Astrocyte (in vitro differentiated cells and primary cell): Measurements from ENCODE around the gene SSR4. TPM values are rescaled to one million over a fixed set of nuclear protein-coding genes. Genes with fewer than 3 reads are reported as not detected.

ENCODE experiments used
- DNase-seq: peaks from one replicate; pipeline ENCODE4 v3.0.0-alpha.2; 2010; ENCODE audit warnings: low read depth
- FAIRE-seq: peaks from 2 replicates; lab custom pipeline; 2011; peaks lifted over from hg19 to GRCh38; lab: Jason Lieb, UNC
- H2AFZ ChIP-seq: 2 replicates; pipeline ENCODE4 v1.6.0; 2012; ENCODE audit warnings: low read depth, low read length, inconsistent platforms
- H3K27ac ChIP-seq: 2 replicates; pipeline ENCODE4 v1.5.1; 2011; ENCODE audit warnings: low read depth, low read length, inconsistent platforms
- H3K27me3 ChIP-seq: 2 replicates; pipeline ENCODE4 v1.6.0; 2011; ENCODE audit warnings: low read length, inconsistent platforms; ENCODE audit not compliant: insufficient read depth
- H3K36me3 ChIP-seq: 2 replicates; pipeline ENCODE4 v1.5.1; 2011; ENCODE audit warnings: low read length, inconsistent platforms; ENCODE audit not compliant: insufficient read depth
- H3K4me1 ChIP-seq: 2 replicates; pipeline ENCODE4 v1.5.1; 2011; ENCODE audit warnings: low read length, inconsistent platforms; ENCODE audit not compliant: insufficient read depth
- H3K4me2 ChIP-seq: 2 replicates; pipeline ENCODE4 v1.6.0; 2012; ENCODE audit warnings: low read length, inconsistent platforms
- H3K4me3 ChIP-seq: 2 replicates; pipeline ENCODE4 v1.5.1; 2011; ENCODE audit warnings: low read depth, mild to moderate bottlenecking, low read length, inconsistent platforms; ENCODE audit not compliant: insufficient read depth
- H3K79me2 ChIP-seq: 2 replicates; pipeline ENCODE4 v1.6.0; 2012; ENCODE audit warnings: mild to moderate bottlenecking, low read length, inconsistent platforms; ENCODE audit not compliant: insufficient read depth
- H3K9ac ChIP-seq: 2 replicates; pipeline ENCODE4 v1.6.0; 2012; ENCODE audit warnings: mild to moderate bottlenecking, low read length, inconsistent platforms
- H3K9me3 ChIP-seq: 2 replicates; pipeline ENCODE4 v1.5.1; 2012; ENCODE audit warnings: low read depth, mild to moderate bottlenecking, low read length, inconsistent platforms; ENCODE audit not compliant: insufficient read depth
- H4K20me1 ChIP-seq: 2 replicates; pipeline ENCODE4 v1.6.0; 2012; ENCODE audit warnings: low read length, inconsistent platforms; ENCODE audit not compliant: insufficient read depth
- H3K27ac Mint-ChIP-seq: one replicate; pipeline ENCODE4 v1.8.0; 2021; ENCODE audit warnings: mild to moderate bottlenecking, mixed read lengths; ENCODE audit not compliant: unreplicated experiment
- H3K27me3 Mint-ChIP-seq: one replicate; pipeline ENCODE4 v1.8.0; 2021; ENCODE audit warnings: low read depth, mixed read lengths; ENCODE audit not compliant: unreplicated experiment
- H3K36me3 Mint-ChIP-seq: one replicate; pipeline ENCODE4 v1.8.0; 2021; ENCODE audit warnings: low read depth, mixed read lengths; ENCODE audit not compliant: unreplicated experiment
- H3K4me1 Mint-ChIP-seq: one replicate; pipeline ENCODE4 v1.8.0; 2021; ENCODE audit warnings: low read depth, mixed read lengths; ENCODE audit not compliant: unreplicated experiment
- H3K4me3 Mint-ChIP-seq: one replicate; pipeline ENCODE4 v1.8.0; 2021; ENCODE audit warnings: mild to moderate bottlenecking, moderate library complexity, mixed read lengths; ENCODE audit not compliant: unreplicated experiment
- H3K9me3 Mint-ChIP-seq: one replicate; pipeline ENCODE4 v1.8.0; 2021; ENCODE audit warnings: mild to moderate bottlenecking, mixed read lengths; ENCODE audit not compliant: unreplicated experiment
- CTCF ChIP-seq: IDR thresholded peaks from 2 replicates; pipeline ENCODE4 v1.5.1; 2011; ENCODE audit warnings: low read depth, mild to moderate bottlenecking, inconsistent platforms, low read length, moderate library complexity; ENCODE audit not compliant: insufficient read depth
- EZH2 ChIP-seq: IDR thresholded peaks from 2 replicates; pipeline ENCODE4 v1.6.1; 2012; ENCODE audit warnings: mild to moderate bottlenecking, low read length, inconsistent platforms; ENCODE audit not compliant: insufficient read depth
- total RNA-seq: library from RNA; stranded (reverse); gene quantifications from 2 replicates; pipeline ENCODE4 v1.2.1, GENCODE V29; 2021

SSR4 gene
- total RNA-seq, 1 donor from 2014 or later, result 252 TPM

GRCh38 chrX:153797415-153798015, 3.0 kb downstream of the SSR4 start:
- H3K9me3 Mint-ChIP-seq, result no peaks in the 10 kb centered on the region
- Histone ChIP-seq H3K27me3 (no peaks in the 10 kb centered on the region), H4K20me1 (peaks cover 28% of the 10 kb centered on the region), H2AFZ (no peak overlapping the region), H3K9me3 (no peaks in the 10 kb centered on the region), H3K9ac (no peak overlapping the region), H3K4me3 (no peak overlapping the region), H3K4me1 (peaks cover 15% of the 10 kb centered on the region), H3K36me3 (peaks cover 2% of the 10 kb centered on the region), H3K27ac (no peak overlapping the region), H3K4me2 (no peak overlapping the region), H3K79me2 (peaks cover 44% of the 10 kb centered on the region)
- DNase-seq (no peak), FAIRE-seq (no peak)
- H3K4me3 Mint-ChIP-seq, result no peak overlapping the region
- no peaks in the 10 kb centered on the region for H3K36me3 Mint-ChIP-seq
- H3K27ac Mint-ChIP-seq, result no peak overlapping the region
- H3K27me3 Mint-ChIP-seq, result no peaks in the 10 kb centered on the region
- TF ChIP-seq CTCF, result no peak
- TF ChIP-seq EZH2, result no peak
- H3K4me1 Mint-ChIP-seq, result peaks cover 5% of the 10 kb centered on the region

- Histone ChIP-seq H3K79me2 (peaks cover 31% of the 10 kb centered on the region), H3K9me3 (no peaks in the 10 kb centered on the region), H2AFZ (no peak overlapping the region), H3K4me2 (no peak overlapping the region), H3K9ac (no peak overlapping the region), H4K20me1 (peaks cover 22% of the 10 kb centered on the region), H3K36me3 (peaks cover 2% of the 10 kb centered on the region), H3K4me1 (peaks cover 8% of the 10 kb centered on the region), H3K27ac (no peak overlapping the region), H3K4me3 (no peak overlapping the region), H3K27me3 (no peaks in the 10 kb centered on the region)
- DNase-seq, result no peak
- FAIRE-seq, result no peak
- peaks cover 5% of the 10 kb centered on the region for H3K4me1 Mint-ChIP-seq
- H3K27me3 Mint-ChIP-seq, result no peaks in the 10 kb centered on the region
- H3K27ac Mint-ChIP-seq, result no peak overlapping the region
- H3K9me3 Mint-ChIP-seq, result no peaks in the 10 kb centered on the region
- TF ChIP-seq CTCF (no peak), EZH2 (no peak)
- no peaks in the 10 kb centered on the region for H3K36me3 Mint-ChIP-seq
- no peak overlapping the region for H3K4me3 Mint-ChIP-seq
Observed at GRCh38 chrX:153799326-153799725, 4.9 kb downstream of the SSR4 start.

GRCh38 chrX:153800177-153800722, 5.8 kb downstream of the SSR4 start:
- H3K9me3 ChIP-seq, result no peaks in the 10 kb centered on the region
- Mint-ChIP-seq H3K27ac (no peak overlapping the region), H3K27me3 (no peaks in the 10 kb centered on the region), H3K4me3 (no peak overlapping the region), H3K9me3 (no peaks in the 10 kb centered on the region), H3K4me1 (peaks cover 5% of the 10 kb centered on the region), H3K36me3 (no peaks in the 10 kb centered on the region)
- no peak overlapping the region for H2AFZ ChIP-seq
- H3K4me3 ChIP-seq, result no peak overlapping the region
- no peak overlapping the region for H3K4me2 ChIP-seq
- peaks cover 22% of the 10 kb centered on the region for H4K20me1 ChIP-seq
- FAIRE-seq (no peak), DNase-seq (no peak)
- no peak for TF ChIP-seq EZH2
- TF ChIP-seq CTCF, result no peak
- H3K79me2 ChIP-seq, result peaks cover 25% of the 10 kb centered on the region
- H3K27ac ChIP-seq, result no peak overlapping the region
- no peaks in the 10 kb centered on the region for H3K27me3 ChIP-seq
- H3K36me3 ChIP-seq, result peaks cover 2% of the 10 kb centered on the region
- H3K4me1 ChIP-seq, result peaks cover 6% of the 10 kb centered on the region
- no peak overlapping the region for H3K9ac ChIP-seq
